ENCODE measurements around the gene C14orf132. TPM values are rescaled to one million over a fixed set of nuclear protein-coding genes. Genes with fewer than 3 reads are reported as not detected.

The C14orf132 gene
- total and polyA plus RNA-seq, 9 of the 15 experiments (the other 6 are each of a cell fraction or from before 2014, with no cell fraction given), result not detected

- TF ChIP-seq, protein P1, sequence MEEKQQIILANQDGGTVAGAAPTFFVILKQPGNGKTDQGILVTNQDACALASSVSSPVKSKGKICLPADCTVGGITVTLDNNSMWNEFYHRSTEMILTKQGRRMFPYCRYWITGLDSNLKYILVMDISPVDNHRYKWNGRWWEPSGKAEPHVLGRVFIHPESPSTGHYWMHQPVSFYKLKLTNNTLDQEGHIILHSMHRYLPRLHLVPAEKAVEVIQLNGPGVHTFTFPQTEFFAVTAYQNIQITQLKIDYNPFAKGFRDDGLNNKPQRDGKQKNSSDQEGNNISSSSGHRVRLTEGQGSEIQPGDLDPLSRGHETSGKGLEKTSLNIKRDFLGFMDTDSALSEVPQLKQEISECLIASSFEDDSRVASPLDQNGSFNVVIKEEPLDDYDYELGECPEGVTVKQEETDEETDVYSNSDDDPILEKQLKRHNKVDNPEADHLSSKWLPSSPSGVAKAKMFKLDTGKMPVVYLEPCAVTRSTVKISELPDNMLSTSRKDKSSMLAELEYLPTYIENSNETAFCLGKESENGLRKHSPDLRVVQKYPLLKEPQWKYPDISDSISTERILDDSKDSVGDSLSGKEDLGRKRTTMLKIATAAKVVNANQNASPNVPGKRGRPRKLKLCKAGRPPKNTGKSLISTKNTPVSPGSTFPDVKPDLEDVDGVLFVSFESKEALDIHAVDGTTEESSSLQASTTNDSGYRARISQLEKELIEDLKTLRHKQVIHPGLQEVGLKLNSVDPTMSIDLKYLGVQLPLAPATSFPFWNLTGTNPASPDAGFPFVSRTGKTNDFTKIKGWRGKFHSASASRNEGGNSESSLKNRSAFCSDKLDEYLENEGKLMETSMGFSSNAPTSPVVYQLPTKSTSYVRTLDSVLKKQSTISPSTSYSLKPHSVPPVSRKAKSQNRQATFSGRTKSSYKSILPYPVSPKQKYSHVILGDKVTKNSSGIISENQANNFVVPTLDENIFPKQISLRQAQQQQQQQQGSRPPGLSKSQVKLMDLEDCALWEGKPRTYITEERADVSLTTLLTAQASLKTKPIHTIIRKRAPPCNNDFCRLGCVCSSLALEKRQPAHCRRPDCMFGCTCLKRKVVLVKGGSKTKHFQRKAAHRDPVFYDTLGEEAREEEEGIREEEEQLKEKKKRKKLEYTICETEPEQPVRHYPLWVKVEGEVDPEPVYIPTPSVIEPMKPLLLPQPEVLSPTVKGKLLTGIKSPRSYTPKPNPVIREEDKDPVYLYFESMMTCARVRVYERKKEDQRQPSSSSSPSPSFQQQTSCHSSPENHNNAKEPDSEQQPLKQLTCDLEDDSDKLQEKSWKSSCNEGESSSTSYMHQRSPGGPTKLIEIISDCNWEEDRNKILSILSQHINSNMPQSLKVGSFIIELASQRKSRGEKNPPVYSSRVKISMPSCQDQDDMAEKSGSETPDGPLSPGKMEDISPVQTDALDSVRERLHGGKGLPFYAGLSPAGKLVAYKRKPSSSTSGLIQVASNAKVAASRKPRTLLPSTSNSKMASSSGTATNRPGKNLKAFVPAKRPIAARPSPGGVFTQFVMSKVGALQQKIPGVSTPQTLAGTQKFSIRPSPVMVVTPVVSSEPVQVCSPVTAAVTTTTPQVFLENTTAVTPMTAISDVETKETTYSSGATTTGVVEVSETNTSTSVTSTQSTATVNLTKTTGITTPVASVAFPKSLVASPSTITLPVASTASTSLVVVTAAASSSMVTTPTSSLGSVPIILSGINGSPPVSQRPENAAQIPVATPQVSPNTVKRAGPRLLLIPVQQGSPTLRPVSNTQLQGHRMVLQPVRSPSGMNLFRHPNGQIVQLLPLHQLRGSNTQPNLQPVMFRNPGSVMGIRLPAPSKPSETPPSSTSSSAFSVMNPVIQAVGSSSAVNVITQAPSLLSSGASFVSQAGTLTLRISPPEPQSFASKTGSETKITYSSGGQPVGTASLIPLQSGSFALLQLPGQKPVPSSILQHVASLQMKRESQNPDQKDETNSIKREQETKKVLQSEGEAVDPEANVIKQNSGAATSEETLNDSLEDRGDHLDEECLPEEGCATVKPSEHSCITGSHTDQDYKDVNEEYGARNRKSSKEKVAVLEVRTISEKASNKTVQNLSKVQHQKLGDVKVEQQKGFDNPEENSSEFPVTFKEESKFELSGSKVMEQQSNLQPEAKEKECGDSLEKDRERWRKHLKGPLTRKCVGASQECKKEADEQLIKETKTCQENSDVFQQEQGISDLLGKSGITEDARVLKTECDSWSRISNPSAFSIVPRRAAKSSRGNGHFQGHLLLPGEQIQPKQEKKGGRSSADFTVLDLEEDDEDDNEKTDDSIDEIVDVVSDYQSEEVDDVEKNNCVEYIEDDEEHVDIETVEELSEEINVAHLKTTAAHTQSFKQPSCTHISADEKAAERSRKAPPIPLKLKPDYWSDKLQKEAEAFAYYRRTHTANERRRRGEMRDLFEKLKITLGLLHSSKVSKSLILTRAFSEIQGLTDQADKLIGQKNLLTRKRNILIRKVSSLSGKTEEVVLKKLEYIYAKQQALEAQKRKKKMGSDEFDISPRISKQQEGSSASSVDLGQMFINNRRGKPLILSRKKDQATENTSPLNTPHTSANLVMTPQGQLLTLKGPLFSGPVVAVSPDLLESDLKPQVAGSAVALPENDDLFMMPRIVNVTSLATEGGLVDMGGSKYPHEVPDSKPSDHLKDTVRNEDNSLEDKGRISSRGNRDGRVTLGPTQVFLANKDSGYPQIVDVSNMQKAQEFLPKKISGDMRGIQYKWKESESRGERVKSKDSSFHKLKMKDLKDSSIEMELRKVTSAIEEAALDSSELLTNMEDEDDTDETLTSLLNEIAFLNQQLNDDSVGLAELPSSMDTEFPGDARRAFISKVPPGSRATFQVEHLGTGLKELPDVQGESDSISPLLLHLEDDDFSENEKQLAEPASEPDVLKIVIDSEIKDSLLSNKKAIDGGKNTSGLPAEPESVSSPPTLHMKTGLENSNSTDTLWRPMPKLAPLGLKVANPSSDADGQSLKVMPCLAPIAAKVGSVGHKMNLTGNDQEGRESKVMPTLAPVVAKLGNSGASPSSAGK (IDR thresholded peaks at IDR 0.05), result no peak
- TF ChIP-seq SRSF3 (IDR thresholded peaks at IDR 0.05; ENCODE audit: insufficient read depth, low read length) (no peak), CBFA2T3 (IDR thresholded peaks at IDR 0.05) (no peak)
Observed at GRCh38 chr14:96097752-96098151, 58.6 kb downstream of the C14orf132 start (continued).
